Retinal pigment epithelial cell (primary cell): Measurements from ENCODE around the gene RFX5.

Experiments
- DNase-seq: peaks from one replicate; pipeline ENCODE4 v3.0.0-alpha.2; 2010; ENCODE audit warnings: low read depth
- H3K4me3 ChIP-seq: 2 replicates; pipeline ENCODE4 v1.5.1; 2011; ENCODE audit warnings: mild to moderate bottlenecking, low read length, control low read depth, moderate library complexity
- TF ChIP-seq, protein P1 (sequence below): conservative IDR thresholded peaks from 2 replicates; pipeline ENCODE4 v1.5.1; 2011; ENCODE audit warnings: low read depth, low read length, control low read depth, inconsistent platforms

Gene RFX5

DNA sequence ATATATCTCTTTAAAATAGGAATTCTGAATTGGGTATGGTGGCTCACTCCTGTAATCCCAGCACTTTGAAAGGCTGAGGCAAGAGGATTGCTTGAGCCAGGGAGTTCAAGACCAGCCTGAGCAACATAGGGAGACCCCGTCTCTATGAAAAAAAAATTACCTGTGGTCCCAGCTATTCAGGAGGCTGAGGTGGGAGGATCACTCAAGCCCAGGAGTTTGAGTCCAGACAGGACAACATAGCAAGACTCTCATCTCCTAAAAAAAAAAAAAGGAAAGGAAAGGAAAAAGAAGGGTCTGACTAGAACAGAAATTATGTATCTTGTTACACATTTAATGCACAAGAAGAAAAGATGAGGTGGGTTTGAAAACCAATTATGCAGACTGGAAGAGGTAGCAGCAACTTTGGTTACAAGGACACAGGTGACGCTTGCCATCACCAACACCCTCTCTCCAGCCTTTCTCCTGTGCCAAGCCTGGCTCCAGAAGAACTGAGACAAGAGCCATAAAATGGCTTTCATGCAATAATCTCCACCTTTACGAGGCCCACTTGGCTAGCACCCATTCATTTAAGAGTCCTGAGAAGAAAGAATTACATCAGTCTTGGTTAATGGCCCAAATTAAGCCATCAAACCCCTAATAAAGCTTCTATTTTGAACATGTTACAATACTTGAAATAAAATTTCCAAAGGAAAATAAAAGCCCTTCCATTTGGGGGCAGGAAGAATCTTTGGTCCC, 30.3 kb upstream of the RFX5 start:
- TF ChIP-seq, protein P1, sequence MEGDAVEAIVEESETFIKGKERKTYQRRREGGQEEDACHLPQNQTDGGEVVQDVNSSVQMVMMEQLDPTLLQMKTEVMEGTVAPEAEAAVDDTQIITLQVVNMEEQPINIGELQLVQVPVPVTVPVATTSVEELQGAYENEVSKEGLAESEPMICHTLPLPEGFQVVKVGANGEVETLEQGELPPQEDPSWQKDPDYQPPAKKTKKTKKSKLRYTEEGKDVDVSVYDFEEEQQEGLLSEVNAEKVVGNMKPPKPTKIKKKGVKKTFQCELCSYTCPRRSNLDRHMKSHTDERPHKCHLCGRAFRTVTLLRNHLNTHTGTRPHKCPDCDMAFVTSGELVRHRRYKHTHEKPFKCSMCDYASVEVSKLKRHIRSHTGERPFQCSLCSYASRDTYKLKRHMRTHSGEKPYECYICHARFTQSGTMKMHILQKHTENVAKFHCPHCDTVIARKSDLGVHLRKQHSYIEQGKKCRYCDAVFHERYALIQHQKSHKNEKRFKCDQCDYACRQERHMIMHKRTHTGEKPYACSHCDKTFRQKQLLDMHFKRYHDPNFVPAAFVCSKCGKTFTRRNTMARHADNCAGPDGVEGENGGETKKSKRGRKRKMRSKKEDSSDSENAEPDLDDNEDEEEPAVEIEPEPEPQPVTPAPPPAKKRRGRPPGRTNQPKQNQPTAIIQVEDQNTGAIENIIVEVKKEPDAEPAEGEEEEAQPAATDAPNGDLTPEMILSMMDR: no peak
- H3K4me3 ChIP-seq: no peak overlapping the region
- no peak for DNase-seq

DNA sequence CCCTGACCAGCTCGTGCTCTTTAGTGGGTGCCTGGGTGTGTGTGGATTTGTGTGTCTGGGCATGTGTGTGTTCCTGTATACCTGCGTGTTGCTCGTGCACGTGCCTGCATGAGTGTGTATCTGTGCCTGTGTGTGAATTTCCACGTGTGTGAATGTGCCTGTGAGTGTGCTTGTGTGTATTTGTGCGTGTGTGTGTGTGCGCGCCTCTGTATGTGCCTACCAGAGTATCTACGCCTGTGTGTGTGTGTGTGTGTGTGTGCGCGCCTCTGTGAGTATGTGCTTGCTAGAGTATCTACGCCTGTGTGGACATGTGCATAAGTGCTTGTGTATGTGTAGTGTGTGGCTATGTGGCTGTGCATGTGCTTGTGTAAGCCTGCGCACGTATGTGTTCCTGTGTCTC, 26.1 kb upstream of the RFX5 start:
- no peak overlapping the region for H3K4me3 ChIP-seq
- TF ChIP-seq, protein P1: no peak
- DNase-seq: no peak

DNA sequence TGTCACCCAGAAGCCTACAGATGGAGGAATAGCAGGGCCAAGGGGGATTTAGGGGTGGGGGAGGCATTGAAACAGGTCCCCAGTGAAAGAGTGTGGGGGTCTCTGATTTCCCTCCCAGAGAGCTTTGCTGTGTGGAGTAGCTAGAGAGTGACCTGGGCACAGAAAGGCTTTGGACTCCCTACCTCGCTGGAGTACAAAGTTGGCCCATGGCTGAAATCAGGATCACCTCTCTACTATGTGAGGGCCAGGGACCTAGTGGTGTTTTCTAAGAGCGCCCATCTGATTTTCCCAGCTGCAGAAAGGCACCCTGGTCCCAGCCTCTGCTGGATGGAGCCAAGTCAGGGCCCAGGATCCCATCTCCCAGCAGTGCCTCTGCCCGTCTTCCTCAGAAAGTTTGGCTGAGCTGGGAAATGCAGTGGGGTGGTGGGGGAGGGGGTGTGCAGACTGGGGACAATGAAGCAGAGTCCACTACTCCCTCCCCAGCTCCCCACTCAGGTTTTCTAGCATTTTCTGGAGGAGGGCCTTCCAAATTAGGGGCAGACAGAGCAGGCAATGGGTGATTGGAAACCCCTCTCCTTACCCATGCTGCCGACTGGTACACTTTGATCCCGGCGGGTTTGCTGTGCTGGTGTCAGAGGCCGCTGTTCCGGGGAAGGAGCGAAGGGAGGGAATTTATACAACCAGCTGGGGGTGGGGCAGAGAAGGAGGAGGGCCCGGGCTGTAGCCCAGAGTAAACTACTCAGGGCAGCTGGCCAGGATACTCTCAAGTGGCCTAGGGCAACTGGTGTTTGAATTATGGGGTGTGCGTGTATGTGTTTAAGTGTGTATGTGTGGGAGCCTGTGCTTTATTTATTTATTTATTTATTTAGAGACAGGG, 25.2 kb upstream of the RFX5 start, which contains the start of gene SELENBP1:
TSS of gene SELENBP1 (minus strand) at position 648 of the 877 bp plus-strand sequence. CDS start at position 584, 64 bp downstream.
- DNase-seq: no peak
- peak within 1 kb of the TSS; percentile 46 for H3K4me3 ChIP-seq
- TF ChIP-seq, protein P1: no peak

DNA sequence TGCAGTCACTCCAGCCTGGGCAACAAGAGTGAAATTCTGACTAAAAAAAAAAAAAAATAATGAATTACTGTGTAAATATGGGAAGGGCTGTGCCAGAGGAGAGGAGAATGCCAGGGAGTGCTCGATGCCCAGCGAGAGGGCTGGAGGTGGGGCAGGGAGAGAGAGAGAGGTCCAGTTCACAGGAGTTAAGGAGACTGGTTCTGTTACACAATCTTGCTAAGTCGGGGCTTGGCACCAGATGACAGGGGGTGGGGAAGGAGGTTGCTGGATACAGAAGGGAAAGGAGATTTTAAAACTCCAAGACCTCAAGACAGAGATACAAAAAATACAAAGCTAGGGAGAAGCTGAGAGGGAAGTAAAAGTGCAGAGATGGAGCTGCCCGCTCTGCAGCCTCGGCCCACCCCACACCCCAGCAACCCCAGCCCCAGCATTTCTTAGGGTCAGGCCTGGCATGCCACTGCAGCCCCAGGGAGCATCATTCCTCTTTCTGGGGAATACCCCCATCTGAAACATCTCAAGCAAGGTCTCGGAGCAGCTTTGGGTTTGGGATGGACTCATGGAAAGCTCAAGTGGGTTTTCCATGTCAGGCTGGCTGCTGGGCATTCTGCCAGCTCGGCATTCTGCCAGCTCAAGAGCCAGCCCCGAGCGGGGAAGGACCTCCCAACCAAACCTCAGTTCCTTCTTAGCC, 24.5 kb upstream of the RFX5 start:
- H3K4me3 ChIP-seq: peak overlapping the region; percentile 46
- DNase-seq: no peak
- TF ChIP-seq, protein P1: no peak

DNA sequence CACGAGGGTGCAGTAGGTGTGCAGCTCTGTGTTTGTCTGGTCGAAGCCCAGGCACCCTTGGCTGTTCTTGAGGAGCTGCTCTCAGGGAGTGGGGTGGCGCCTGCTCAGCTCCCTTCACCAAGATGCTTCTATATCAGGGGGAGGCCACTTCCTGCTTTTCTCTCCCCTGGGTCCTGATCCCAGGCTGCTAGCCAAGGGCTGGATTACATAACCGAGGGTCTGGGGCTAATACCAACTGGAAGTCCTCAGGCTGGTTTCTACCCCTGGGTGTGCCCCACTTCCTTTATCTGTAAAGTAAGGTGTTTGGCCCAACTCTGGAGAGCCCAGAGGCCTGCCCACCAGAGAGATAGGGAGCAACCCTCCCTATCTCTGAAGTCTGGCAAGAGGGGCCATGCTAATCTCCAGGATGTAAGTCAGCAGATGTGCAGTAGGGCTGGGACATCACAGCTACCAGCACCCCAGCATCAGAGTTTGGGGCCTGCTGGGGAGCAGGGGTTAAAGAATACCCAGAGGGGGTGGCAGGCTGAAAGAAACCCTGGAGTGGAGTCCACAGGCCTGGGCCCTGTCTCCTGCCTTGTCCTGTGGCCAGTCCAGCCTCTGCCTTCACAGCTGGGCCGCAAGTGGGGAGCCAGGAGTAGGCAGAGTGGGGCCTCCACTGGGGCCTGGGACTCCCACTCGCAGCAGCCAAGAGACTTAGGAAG, 23.3 kb upstream of the RFX5 start:
- no peak overlapping the region for H3K4me3 ChIP-seq
- DNase-seq: no peak
- TF ChIP-seq, protein P1: no peak

DNA sequence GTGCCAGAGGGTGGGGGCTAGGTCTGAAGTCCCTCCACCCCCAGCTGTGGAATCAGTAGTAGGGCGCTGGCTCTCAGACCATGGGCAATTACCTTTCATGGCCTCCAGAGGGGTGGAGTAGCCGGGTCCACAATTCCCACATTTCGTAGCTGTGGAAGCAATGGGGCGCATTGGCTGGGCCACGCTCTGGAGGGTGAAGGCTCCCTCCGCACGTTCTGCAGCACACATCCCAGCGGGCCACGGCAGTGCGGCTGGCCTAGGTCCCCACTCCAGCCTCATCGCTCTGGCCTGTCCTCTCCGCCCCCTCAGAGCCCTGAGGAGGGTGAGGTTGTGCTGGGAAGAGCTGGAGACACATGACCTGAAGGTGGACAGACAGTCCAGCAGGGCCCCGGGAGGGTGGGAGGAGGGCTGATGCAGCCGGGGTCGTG, 22.6 kb upstream of the RFX5 start:
- TF ChIP-seq, protein P1: no peak
- H3K4me3 ChIP-seq: no peak overlapping the region
- DNase-seq: no peak
